ENCODE measurements around the gene OPTC.
"Not testable (repeated sequence)": the region's sequence is repeated elsewhere in the genome, so short reads cannot be mapped to it uniquely, and the experiment has no call there.

Gene OPTC

GRCh38 chr1:203459671-203460201, 34.2 kb upstream of the OPTC start:
- peaks cover 9% of the 10 kb centered on the region for H3K27me3 Mint-ChIP-seq
- H3K36me3 Mint-ChIP-seq (ENCODE audit: low read depth), result no peaks in the 10 kb centered on the region
- H3K4me1 Mint-ChIP-seq, result peaks cover 9% of the 10 kb centered on the region
- H3K27ac Mint-ChIP-seq, result no peak overlapping the region
- DNase-seq (no peak), ATAC-seq (no peak)
- H3K4me3 Mint-ChIP-seq, result no peak overlapping the region
- no peaks in the 10 kb centered on the region for H3K9me3 Mint-ChIP-seq

GRCh38 chr1:203461717-203462116, 32.2 kb upstream of the OPTC start:
- ATAC-seq (no peak), DNase-seq (no peak)
- Mint-ChIP-seq H3K36me3 (ENCODE audit: low read depth) (no peaks in the 10 kb centered on the region), H3K4me3 (no peak overlapping the region), H3K4me1 (peaks cover 9% of the 10 kb centered on the region), H3K9me3 (no peaks in the 10 kb centered on the region), H3K27me3 (peaks cover 6% of the 10 kb centered on the region), H3K27ac (no peak overlapping the region)

GRCh38 chr1:203462143-203462542, 31.8 kb upstream of the OPTC start:
- H3K36me3 Mint-ChIP-seq (ENCODE audit: low read depth), result no peaks in the 10 kb centered on the region
- DNase-seq (no peak), ATAC-seq (no peak)
- no peak overlapping the region for H3K27ac Mint-ChIP-seq
- H3K9me3 Mint-ChIP-seq, result no peaks in the 10 kb centered on the region
- H3K4me3 Mint-ChIP-seq, result no peak overlapping the region
- peaks cover 9% of the 10 kb centered on the region for H3K4me1 Mint-ChIP-seq
- H3K27me3 Mint-ChIP-seq, result peaks cover 6% of the 10 kb centered on the region

- peaks cover 8% of the 10 kb centered on the region for H3K27me3 Mint-ChIP-seq
- ATAC-seq (no peak), DNase-seq (no peak)
- H3K4me1 Mint-ChIP-seq, result peaks cover 9% of the 10 kb centered on the region
- H3K27ac Mint-ChIP-seq, result no peak overlapping the region
- no peaks in the 10 kb centered on the region for H3K36me3 Mint-ChIP-seq (ENCODE audit: low read depth)
- H3K4me3 Mint-ChIP-seq, result no peak overlapping the region
- H3K9me3 Mint-ChIP-seq, result no peaks in the 10 kb centered on the region
Measured at GRCh38 chr1:203462878-203463277, 31.1 kb upstream of the OPTC start.

- Mint-ChIP-seq H3K27me3 (peaks cover 9% of the 10 kb centered on the region), H3K4me1 (peaks cover 9% of the 10 kb centered on the region), H3K36me3 (ENCODE audit: low read depth) (no peaks in the 10 kb centered on the region), H3K4me3 (no peak overlapping the region), H3K9me3 (no peaks in the 10 kb centered on the region), H3K27ac (no peak overlapping the region)
- no peak for ATAC-seq
- DNase-seq, result no peak
Measured at GRCh38 chr1:203463469-203464062, 30.4 kb upstream of the OPTC start.

- DNase-seq (no peak), ATAC-seq (no peak)
- no peaks in the 10 kb centered on the region for H3K9me3 Mint-ChIP-seq
- H3K36me3 Mint-ChIP-seq (ENCODE audit: low read depth), result no peaks in the 10 kb centered on the region
- H3K4me1 Mint-ChIP-seq, result peaks cover 9% of the 10 kb centered on the region
- H3K27ac Mint-ChIP-seq, result no peak overlapping the region
- H3K27me3 Mint-ChIP-seq, result peaks cover 10% of the 10 kb centered on the region
- H3K4me3 Mint-ChIP-seq, result no peak overlapping the region
Measured at GRCh38 chr1:203464226-203464625, 29.7 kb upstream of the OPTC start.

GRCh38 chr1:203464743-203465142, 29.2 kb upstream of the OPTC start:
- Mint-ChIP-seq H3K9me3 (no peaks in the 10 kb centered on the region), H3K36me3 (ENCODE audit: low read depth) (no peaks in the 10 kb centered on the region), H3K4me1 (peaks cover 9% of the 10 kb centered on the region), H3K27me3 (peaks cover 10% of the 10 kb centered on the region), H3K27ac (no peak overlapping the region), H3K4me3 (no peak overlapping the region)
- ATAC-seq, result no peak
- no peak for DNase-seq

GRCh38 chr1:203465146-203465798, 28.7 kb upstream of the OPTC start:
- Mint-ChIP-seq H3K9me3 (no peaks in the 10 kb centered on the region), H3K27ac (no peak overlapping the region), H3K4me3 (no peak overlapping the region), H3K4me1 (peaks cover 9% of the 10 kb centered on the region), H3K36me3 (ENCODE audit: low read depth) (no peaks in the 10 kb centered on the region), H3K27me3 (peaks cover 10% of the 10 kb centered on the region)
- DNase-seq (no peak), ATAC-seq (no peak)

- Mint-ChIP-seq H3K4me3 (no peak overlapping the region), H3K27ac (no peak overlapping the region), H3K4me1 (peaks cover 8% of the 10 kb centered on the region), H3K9me3 (no peaks in the 10 kb centered on the region), H3K36me3 (ENCODE audit: low read depth) (no peaks in the 10 kb centered on the region), H3K27me3 (peaks cover 11% of the 10 kb centered on the region)
- no peak for ATAC-seq
- no peak for DNase-seq
Measured at GRCh38 chr1:203465948-203466347, 28.0 kb upstream of the OPTC start.

- not testable (repeated sequence) for H3K4me1 Mint-ChIP-seq; H3K4me3 Mint-ChIP-seq; DNase-seq; H3K9me3 Mint-ChIP-seq; ATAC-seq; H3K27ac Mint-ChIP-seq; H3K36me3 Mint-ChIP-seq (ENCODE audit: low read depth)
- H3K27me3 Mint-ChIP-seq, result peaks cover 12% of the 10 kb centered on the region
Measured at GRCh38 chr1:203466906-203467549, 26.9 kb upstream of the OPTC start.

GRCh38 chr1:203467550-203467921, 26.4 kb upstream of the OPTC start:
- Mint-ChIP-seq H3K4me1 (no peaks in the 10 kb centered on the region), H3K27ac (no peak overlapping the region), H3K36me3 (ENCODE audit: low read depth) (no peaks in the 10 kb centered on the region), H3K27me3 (peaks cover 15% of the 10 kb centered on the region), H3K9me3 (no peaks in the 10 kb centered on the region), H3K4me3 (no peak overlapping the region)
- ATAC-seq, result no peak
- DNase-seq, result no peak

- H3K27me3 Mint-ChIP-seq, result peaks cover 14% of the 10 kb centered on the region
Measured at GRCh38 chr1:203468326-203468725, 25.6 kb upstream of the OPTC start.

GRCh38 chr1:203470240-203470639, 23.7 kb upstream of the OPTC start:
- H3K9me3 Mint-ChIP-seq, result no peaks in the 10 kb centered on the region
- H3K27ac Mint-ChIP-seq, result no peak overlapping the region
- DNase-seq (no peak), ATAC-seq (no peak)
- peaks cover 13% of the 10 kb centered on the region for H3K27me3 Mint-ChIP-seq
- H3K4me3 Mint-ChIP-seq, result no peak overlapping the region
- H3K4me1 Mint-ChIP-seq, result no peaks in the 10 kb centered on the region
- no peaks in the 10 kb centered on the region for H3K36me3 Mint-ChIP-seq (ENCODE audit: low read depth)

More at GRCh38 chr1:203468326-203468725, 25.6 kb upstream of the OPTC start:
- ATAC-seq, result no peak
- no peak overlapping the region for H3K27ac Mint-ChIP-seq
- no peak for DNase-seq
- H3K4me1 Mint-ChIP-seq, result no peaks in the 10 kb centered on the region
- H3K9me3 Mint-ChIP-seq, result no peaks in the 10 kb centered on the region
- no peaks in the 10 kb centered on the region for H3K36me3 Mint-ChIP-seq (ENCODE audit: low read depth)
- H3K4me3 Mint-ChIP-seq, result no peak overlapping the region

- H3K9me3 Mint-ChIP-seq, result no peaks in the 10 kb centered on the region
- no peaks in the 10 kb centered on the region for H3K36me3 Mint-ChIP-seq (ENCODE audit: low read depth)
- no peak overlapping the region for H3K4me3 Mint-ChIP-seq
- ATAC-seq, result no peak
- no peaks in the 10 kb centered on the region for H3K4me1 Mint-ChIP-seq
- peaks cover 22% of the 10 kb centered on the region for H3K27me3 Mint-ChIP-seq
- DNase-seq, result no peak
- H3K27ac Mint-ChIP-seq, result no peak overlapping the region
Measured at GRCh38 chr1:203471841-203472240, 22.1 kb upstream of the OPTC start.

- no peak overlapping the region for H3K4me3 Mint-ChIP-seq
- peaks cover 20% of the 10 kb centered on the region for H3K27me3 Mint-ChIP-seq
- ATAC-seq (no peak), DNase-seq (no peak)
- no peaks in the 10 kb centered on the region for H3K36me3 Mint-ChIP-seq (ENCODE audit: low read depth)
- H3K27ac Mint-ChIP-seq, result no peak overlapping the region
- H3K4me1 Mint-ChIP-seq, result peaks cover 1% of the 10 kb centered on the region
- H3K9me3 Mint-ChIP-seq, result no peaks in the 10 kb centered on the region
Measured at GRCh38 chr1:203473281-203473680, 20.7 kb upstream of the OPTC start.
